ENCODE data around the gene JARID2. TPM values are rescaled to one million over a fixed set of nuclear protein-coding genes. Genes with fewer than 3 reads are reported as not detected.

The JARID2 gene
- total RNA-seq, 1 experiment from 2014 or later: 11.7 TPM

DNA sequence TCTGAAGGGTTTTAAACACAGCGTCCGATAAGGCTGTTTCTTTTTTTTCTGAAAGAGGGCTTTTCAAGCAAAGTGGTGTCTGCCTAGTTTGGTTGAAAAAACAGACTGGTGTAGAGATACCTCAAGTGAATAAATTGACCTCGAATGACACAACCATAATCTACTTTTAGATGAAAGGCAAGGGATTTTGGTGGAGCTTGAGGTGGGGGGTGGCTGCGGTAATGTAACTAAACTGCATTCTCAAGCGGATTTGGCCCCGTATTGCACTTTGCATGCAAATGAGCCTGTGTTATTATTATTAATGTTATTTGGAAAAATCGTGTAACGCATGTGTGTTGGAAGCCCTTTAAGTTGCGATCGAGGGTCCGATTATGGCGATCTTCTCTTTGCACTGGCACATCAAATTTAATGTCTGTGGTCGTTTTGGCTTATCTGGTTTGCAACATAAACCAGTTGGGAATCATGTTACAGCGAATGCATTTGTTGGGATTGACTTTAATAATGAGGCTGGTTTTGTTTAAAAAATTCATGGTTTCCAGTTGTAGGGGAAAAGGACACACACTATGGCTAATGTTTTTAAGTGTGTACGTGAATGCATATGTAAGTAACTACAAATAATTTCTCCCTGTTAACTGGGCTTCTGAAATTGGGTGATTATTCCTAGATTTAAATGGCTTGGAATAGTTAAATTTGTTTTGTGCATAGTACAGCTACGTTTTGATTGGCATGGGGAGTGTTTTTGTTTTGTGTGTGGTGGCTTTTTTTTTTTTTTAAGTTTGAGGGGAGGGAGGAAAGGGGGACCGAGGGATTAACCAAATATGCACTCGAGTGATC is 1.0 kb downstream of the JARID2 start:
- DNase-seq (ENCODE audit: low read depth): no peak

DNA sequence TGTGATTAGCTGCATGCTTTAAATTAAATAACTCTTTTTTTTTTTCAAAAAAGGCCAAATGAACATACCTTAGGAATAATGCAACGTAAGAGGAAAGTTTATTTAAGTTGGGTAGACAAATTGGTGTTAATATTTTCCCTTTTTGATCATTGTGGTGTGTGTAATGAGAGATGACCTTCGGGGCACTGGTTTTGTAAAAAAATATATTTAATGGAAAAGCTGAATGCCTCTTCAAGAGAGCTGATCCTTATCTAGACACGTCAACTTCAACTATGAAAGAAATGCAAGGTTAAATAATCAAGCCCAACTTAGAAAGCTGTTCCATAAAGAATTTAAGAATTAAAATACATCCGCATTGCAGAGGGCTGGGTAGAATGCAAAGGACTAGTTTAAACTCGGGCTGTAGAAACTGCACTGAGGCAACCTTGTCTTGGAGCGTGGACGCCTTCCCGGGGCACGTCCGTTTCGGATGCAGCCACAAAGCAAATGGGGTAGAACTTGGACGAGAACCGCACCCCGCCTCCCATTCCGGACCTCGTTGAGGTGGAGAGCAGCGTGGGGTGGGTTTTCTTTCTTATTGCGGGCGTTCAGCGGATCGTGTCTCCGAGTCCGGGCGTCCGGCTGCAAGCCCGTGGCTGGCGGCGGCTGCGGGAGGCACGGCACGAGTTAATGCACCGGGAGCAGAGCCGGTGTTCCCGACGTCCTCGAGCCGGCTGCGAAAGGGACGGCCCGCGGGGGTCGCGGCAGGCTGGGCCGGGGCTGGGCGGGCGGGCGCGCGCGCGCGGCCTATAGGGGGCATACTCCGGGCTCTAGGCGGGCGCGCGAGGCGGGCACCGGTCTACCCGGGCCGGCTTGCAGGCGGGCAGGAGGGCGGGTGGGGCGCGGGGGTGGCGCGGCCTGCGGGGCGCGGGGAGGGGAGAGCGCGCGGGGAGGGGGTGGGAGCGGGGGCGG is 1.9 kb downstream of the JARID2 start:
- DNase-seq (ENCODE audit: low read depth): peak; percentile 51

GRCh38 chr6:15248451-15249370 is 2.8 kb downstream of the JARID2 start:
- DNase-seq (ENCODE audit: low read depth): peak; percentile 79

GRCh38 chr6:15249371-15250019 is 3.6 kb downstream of the JARID2 start:
- no peak for DNase-seq (ENCODE audit: low read depth)

DNA sequence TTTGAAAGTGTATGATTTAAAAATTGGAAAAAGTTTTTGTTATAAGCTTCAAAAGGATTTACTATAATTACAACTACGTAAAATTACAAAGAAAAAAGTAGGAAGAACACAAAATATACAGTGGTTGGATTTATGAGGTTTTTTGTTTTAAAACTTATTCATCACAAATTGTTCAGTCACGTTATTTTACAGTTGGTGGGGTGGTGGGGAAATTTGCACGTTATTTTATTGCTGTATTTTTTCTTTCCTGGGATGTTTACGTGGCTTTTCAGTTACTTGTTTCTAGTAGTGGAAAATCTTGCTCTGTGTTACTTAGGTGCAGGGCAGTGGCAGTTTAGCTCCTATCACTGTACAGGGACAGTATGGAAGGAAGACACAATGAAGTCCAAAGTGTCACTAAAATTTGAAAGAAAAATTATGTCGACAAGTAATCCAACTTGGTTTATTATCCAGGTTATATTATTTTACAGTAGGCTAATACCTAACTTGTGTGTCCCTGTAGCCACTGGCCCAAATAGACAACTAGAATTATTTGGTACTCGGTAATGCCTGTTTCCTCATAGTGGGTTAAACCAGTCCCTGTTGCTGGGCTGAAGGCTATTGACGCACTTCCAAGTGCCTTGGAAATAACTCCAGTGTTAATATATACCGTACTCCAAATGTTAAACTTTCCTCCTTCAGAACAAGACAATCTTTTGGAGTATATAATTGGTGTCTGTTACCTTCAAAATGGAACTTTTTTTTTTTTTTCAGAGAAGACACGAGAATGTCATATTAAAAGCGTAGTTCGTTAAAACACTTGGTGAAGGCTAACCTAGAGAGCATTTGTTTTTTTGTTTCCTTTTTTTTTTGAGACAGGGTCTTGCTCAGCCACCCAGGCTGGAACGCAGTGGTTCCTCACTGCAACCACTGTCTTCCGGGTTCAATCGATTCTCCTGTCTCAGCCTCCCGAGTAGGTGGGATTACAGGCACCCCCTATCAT is 4.6 kb downstream of the JARID2 start:
- DNase-seq (ENCODE audit: low read depth): no peak

DNA sequence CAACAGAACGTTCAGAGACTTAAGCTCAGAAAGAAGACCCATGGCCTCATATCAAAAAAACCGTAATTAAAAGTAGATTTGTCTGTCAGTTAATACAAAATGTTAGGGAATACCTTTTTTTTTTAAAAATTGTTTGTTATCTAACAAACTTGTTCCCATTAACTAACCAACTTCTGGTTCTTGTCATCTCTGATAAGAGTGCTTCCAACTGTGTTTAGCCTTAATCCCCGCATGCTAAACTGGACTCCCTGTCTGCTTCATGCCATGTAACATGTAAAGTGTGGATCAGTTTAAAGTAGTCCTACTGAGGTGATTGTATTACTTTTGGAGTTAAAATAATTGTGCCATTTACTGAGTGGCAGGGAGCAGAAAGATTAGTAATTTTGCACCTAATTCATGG is 6.3 kb downstream of the JARID2 start:
- DNase-seq (ENCODE audit: low read depth): no peak

DNA sequence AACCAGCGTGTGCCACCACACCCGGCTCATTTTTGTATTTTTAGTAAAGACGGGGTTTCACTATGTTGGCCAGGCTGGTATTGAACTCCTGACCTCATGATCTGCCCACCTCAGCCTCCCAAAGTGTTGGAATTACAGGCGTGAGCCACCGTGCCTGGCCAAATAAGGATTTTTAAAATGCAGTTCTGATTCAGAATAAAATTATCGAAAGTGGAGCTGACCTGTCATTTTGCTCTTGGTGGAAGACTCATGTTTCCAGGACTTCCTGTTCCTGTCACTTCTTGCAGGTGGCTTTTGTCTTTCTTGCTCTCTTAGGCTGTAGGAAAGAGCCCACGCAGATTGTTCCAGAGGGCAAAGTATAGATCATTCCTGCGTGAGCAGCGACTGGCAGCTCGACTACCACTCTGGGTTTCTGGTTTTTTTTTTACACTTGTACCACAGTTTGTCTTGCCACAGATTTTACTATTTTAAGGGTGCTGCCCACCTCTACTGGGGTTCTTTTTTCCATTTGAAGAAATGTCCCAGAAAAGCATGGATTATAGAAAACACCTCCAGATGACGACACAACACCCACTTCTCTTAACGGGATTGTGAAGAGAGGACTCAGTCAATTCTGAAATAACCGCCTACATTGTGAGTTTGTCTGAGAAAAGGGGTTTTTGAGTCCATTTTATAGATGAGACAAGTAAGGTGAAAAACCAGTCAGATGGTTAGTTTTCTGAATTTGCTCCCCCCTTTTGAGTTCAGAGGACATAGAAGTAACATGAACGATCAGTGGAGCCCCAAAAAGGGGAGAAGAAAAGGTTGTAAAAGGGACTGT is 7.5 kb downstream of the JARID2 start:
- DNase-seq (ENCODE audit: low read depth): no peak

DNA sequence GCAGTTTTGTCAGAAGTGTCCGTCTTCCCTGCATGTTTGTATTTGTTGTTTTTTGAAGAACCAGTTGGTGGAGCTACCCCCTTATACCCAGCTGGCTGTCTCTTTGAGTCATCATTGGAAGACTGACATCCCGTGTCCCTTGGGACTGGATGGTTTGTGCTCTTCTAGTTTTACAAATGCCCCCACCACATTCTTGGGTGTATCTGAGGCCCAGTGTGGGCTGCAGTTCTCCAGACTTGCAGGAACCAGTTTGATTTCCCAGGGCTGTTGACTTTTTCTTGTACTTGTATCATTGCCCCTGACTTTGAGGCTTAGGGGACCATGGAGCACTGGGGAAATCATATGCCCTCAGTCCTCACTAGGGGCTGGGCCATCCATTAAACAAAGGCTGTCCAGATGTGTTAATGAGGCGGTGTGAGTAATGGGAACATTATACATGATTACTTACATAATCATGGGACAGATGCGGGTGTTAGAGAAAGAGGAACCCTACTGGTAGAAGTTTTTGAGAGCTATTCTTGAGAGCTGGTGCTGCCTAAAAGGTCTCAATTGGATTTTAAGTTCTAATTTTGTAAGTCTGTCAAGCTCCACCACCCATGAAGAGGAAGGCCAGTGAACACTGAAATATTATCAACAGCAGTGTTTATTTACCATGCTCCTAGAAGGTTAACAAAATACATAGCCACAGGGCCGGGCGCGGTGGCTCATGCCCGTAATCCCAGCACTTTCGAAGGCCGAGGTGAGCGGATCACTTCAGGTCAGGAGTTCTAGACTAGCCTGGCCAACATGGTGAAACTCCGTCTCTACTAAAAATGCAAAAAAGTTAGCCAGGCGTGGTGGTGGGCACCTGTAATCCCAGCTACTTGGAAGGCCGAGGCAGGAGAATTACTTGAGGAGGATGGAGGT is 8.5 kb downstream of the JARID2 start:
- no peak for DNase-seq (ENCODE audit: low read depth)

DNA sequence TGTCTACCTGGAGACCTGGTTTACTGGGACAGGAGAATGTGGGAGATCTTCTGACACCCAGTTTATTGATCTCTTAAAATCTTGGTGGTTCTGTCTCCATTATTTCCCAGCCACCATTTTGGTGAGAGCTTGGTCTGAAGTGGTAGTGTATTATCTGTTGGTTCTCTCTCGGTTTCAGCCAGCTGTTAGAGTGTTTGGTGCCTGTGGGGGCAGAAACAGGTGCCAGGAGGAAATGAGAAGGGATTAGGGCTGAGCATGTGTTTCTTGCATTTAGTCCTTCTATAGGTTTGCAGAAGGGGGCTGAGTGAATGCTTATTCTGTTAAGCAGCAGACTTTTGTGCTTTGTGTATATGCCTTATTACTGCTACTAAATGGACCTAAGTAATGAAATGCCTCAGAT is 9.6 kb downstream of the JARID2 start:
- DNase-seq (ENCODE audit: low read depth): no peak

DNA sequence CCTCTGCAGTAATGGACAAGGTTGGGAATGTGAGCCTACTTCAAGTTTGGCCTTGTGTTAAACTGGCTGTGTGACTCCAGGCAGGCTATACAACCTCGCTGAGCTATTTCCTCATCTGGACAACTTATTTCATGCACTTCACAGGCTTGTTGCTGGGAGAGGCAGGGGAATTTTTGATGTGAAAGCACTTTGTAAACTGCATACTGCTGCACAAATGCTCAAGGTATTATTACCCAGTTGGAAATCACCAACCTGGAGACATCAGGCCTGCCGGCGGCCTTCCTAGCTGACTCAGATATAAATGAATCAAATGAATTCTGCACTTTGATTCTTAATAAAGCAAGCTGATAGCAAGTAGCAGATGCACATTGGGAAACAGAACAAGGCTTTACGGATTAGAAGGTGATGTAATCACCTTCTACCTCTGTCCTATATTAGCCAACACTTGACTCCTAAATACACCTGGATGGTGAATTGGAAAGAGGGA is 10.1 kb downstream of the JARID2 start:
- DNase-seq (ENCODE audit: low read depth): no peak

- DNase-seq (ENCODE audit: low read depth): no peak
Observed at GRCh38 chr6:15256538-15257271, 10.8 kb downstream of the JARID2 start.

DNA sequence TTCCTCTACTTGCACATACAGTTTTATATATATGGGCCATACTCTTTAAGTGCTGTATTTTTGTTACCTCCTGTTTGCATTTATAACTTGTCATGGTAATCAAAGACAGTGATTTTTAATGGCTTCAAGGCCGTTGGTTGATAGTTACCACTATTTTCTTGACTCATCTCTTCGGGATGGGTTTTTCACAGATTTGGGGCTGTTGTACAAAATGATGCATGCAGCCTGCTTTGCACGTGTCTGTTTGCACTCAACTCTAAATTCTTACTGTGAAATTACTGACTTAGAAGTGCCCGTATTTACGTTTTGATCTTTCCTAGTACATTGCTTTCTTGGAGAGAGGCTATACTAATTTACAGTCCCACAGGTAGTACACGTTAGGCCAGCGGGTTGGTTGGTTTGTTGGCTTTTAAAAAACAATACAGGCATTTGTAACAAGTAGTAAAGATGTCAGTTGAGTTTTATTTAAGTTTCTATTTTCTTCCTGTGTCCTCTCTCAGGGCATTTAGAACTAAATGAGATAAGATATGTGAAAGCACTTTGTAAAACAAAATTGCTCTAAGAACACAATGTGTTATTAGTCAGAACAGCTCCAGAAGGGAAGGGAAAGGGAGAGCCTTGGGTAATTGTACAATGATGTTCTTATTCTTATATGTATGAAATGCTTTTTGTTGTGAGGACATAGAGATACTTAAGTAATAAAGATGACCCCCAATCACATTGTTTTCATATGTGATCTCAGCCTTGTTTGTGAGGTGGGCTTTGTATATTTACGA is 11.7 kb downstream of the JARID2 start:
- no peak for DNase-seq (ENCODE audit: low read depth)

- DNase-seq (ENCODE audit: low read depth): no peak
Observed at GRCh38 chr6:15259766-15260098, 13.9 kb downstream of the JARID2 start.

DNA sequence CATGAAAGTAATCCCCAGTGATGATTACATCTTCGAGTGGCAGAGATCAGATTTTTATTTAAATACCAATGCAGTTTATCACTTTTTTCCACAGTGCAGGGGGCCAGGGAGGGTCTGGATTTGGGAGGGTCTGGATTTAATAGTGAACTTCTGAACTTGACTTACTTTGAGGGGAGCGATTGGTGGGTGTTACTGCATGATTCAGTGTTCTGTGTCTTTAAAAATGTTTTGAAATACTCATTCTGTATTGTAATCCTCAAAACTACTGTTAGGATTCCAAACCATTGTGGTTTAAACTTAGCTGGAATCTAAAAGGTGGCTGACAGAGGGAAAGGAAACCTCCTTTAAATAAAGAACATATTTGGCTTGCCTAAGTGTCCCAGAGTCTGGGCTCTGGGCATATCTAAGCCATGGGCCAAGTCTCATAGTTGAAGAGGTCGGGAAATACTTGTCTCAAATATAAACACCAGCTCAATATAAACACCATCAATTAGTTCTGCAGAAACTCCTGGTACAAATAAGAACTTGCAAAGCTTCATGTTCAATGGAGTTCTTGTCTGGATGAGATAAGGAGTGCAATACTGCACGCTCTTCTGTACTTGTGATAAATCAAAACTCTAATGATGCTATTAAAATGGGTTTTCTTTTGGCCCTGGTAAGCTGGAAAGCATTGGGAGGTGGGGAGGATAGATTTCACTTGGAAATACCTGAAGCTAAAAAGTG is 14.4 kb downstream of the JARID2 start:
- DNase-seq (ENCODE audit: low read depth): no peak

DNA sequence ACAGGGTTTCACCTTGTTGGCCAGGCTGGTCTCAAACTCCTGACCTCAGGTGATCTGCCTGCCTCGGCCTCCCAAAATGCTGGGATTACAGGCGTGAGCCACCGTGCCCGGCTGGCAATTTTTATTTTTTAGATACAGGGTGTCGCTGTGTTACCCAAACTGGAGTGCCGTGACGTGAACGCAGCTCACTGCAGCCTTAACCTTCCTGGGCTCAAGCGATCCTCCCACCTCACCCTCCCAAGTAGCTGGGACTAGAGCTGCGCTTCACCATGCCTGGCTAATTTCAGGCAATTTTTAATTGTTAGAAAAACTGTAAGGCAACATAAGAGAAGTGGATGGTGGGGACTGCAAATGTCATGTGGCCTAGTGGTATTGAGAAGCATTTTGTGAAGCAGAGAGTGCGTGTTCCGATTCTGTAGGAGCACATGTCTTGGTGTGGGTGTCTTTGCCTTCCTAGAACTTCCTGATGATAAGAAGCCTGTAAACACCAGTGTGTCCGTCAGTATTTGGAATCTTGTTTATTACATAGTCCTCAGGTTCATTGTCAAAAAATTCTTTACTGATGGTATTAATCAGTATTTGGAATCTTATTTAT is 18.0 kb downstream of the JARID2 start:
- DNase-seq (ENCODE audit: low read depth): no peak
